Glutamatergic neuron (in vitro differentiated cells): Measurements from ENCODE around the gene IFFO2. TPM values are rescaled to one million over a fixed set of nuclear protein-coding genes. Genes with fewer than 3 reads are reported as not detected.
A peak's percentile ranks its signal among the peaks of the same experiment; 100 is the strongest.

Experiments
- DNase-seq: peaks from one replicate; pipeline ENCODE4 v3.0.0; 2022
- H3K27ac Mint-ChIP-seq: one replicate; pipeline ENCODE4 v1.8.0; 2020; ENCODE audit warnings: mild to moderate bottlenecking, mixed read lengths, inconsistent platforms; ENCODE audit not compliant: unreplicated experiment
- H3K27me3 Mint-ChIP-seq: one replicate; pipeline ENCODE4 v1.8.0; 2020; ENCODE audit warnings: mild to moderate bottlenecking, moderate library complexity, mixed read lengths, inconsistent platforms; ENCODE audit not compliant: unreplicated experiment
- H3K36me3 Mint-ChIP-seq: one replicate; pipeline ENCODE4 v1.8.0; 2020; ENCODE audit warnings: mild to moderate bottlenecking, mixed read lengths, inconsistent platforms; ENCODE audit not compliant: unreplicated experiment
- H3K4me1 Mint-ChIP-seq: one replicate; pipeline ENCODE4 v1.8.0; 2020; ENCODE audit warnings: mild to moderate bottlenecking, low read depth, mixed read lengths, inconsistent platforms; ENCODE audit not compliant: unreplicated experiment
- H3K4me3 Mint-ChIP-seq: one replicate; pipeline ENCODE4 v1.8.0; 2020; ENCODE audit warnings: mild to moderate bottlenecking, mixed read lengths, inconsistent platforms; ENCODE audit not compliant: unreplicated experiment
- H3K9me3 Mint-ChIP-seq: one replicate; pipeline ENCODE4 v1.8.0; 2020; ENCODE audit warnings: mild to moderate bottlenecking, moderate library complexity, mixed read lengths, inconsistent platforms; ENCODE audit not compliant: unreplicated experiment
- CTCF ChIP-seq: fragments of 200-600 bp; sonication (generic); IDR thresholded peaks from one replicate; pipeline ENCODE4 v1.5.0; 2021; ENCODE audit not compliant: partially characterized antibody, unreplicated experiment
- total RNA-seq: library from RNA; stranded (reverse); fragmentation: NEBNext Ultra II Directional; extraction: Animal tissue kit (Norgen Biotek cat#: 25700); gene quantifications from one replicate; pipeline ENCODE4 v1.2.1, GENCODE V29; 2021; ENCODE audit not compliant: unreplicated experiment

Gene IFFO2
- total RNA-seq, 1 donor from 2014 or later, result 107 TPM

GRCh38 chr1:18875107-18875795, 81.2 kb downstream of the IFFO2 start:
- Mint-ChIP-seq H3K4me3 (no peak overlapping the region), H3K4me1 (no peaks in the 10 kb centered on the region), H3K9me3 (no peaks in the 10 kb centered on the region), H3K27ac (no peak overlapping the region), H3K27me3 (peaks cover 5% of the 10 kb centered on the region), H3K36me3 (no peaks in the 10 kb centered on the region)
- peak; percentile 90 for TF ChIP-seq CTCF
- DNase-seq, result peak; percentile 94

GRCh38 chr1:18874600-18874999, 81.9 kb downstream of the IFFO2 start:
- no peak for DNase-seq
- Mint-ChIP-seq H3K4me3 (no peak overlapping the region), H3K4me1 (no peaks in the 10 kb centered on the region), H3K36me3 (no peaks in the 10 kb centered on the region), H3K9me3 (no peaks in the 10 kb centered on the region), H3K27me3 (peaks cover 5% of the 10 kb centered on the region), H3K27ac (no peak overlapping the region)
- TF ChIP-seq CTCF, result no peak

GRCh38 chr1:18874036-18874435, 82.4 kb downstream of the IFFO2 start:
- Mint-ChIP-seq H3K4me3 (no peak overlapping the region), H3K27ac (no peak overlapping the region), H3K27me3 (peaks cover 5% of the 10 kb centered on the region), H3K4me1 (no peaks in the 10 kb centered on the region), H3K9me3 (no peaks in the 10 kb centered on the region), H3K36me3 (no peaks in the 10 kb centered on the region)
- TF ChIP-seq CTCF, result no peak
- DNase-seq, result no peak

- Mint-ChIP-seq H3K4me1 (no peaks in the 10 kb centered on the region), H3K27me3 (no peaks in the 10 kb centered on the region), H3K36me3 (no peaks in the 10 kb centered on the region), H3K4me3 (no peak overlapping the region), H3K9me3 (peaks cover 1% of the 10 kb centered on the region), H3K27ac (no peak overlapping the region)
- no peak for TF ChIP-seq CTCF
- no peak for DNase-seq
Measured at GRCh38 chr1:18872071-18872611, 84.3 kb downstream of the IFFO2 start.

GRCh38 chr1:18871401-18872070, 84.9 kb downstream of the IFFO2 start:
- Mint-ChIP-seq H3K36me3 (no peaks in the 10 kb centered on the region), H3K27me3 (no peaks in the 10 kb centered on the region), H3K4me1 (no peaks in the 10 kb centered on the region), H3K27ac (no peak overlapping the region), H3K4me3 (no peak overlapping the region), H3K9me3 (peaks cover 1% of the 10 kb centered on the region)
- TF ChIP-seq CTCF, result no peak
- DNase-seq, result no peak
